Chondrocyte (in vitro differentiated cells): Measurements from ENCODE around the gene CCDC88A. TPM values are rescaled to one million over a fixed set of nuclear protein-coding genes. Genes with fewer than 3 reads are reported as not detected.

Experiments
- DNase-seq: peaks from one replicate; pipeline ENCODE4 v3.0.0; 2021; ENCODE audit warnings: mixed read lengths, low spot score
- H3K27ac Mint-ChIP-seq: one replicate; pipeline ENCODE4 v1.8.0; 2021; ENCODE audit warnings: mild to moderate bottlenecking, moderate library complexity, mixed read lengths; ENCODE audit not compliant: unreplicated experiment
- H3K27me3 Mint-ChIP-seq: 2 replicates; pipeline ENCODE4 v1.8.0; 2021; ENCODE audit warnings: low read depth, mixed read lengths
- H3K36me3 Mint-ChIP-seq: 2 replicates; pipeline ENCODE4 v1.8.0; 2021; ENCODE audit warnings: low read depth, mixed read lengths
- H3K4me1 Mint-ChIP-seq: 2 replicates; pipeline ENCODE4 v1.8.0; 2021; ENCODE audit warnings: low read depth, mild to moderate bottlenecking, mixed read lengths
- H3K4me3 Mint-ChIP-seq: one replicate; pipeline ENCODE4 v1.8.0; 2021; ENCODE audit warnings: mild to moderate bottlenecking, moderate library complexity, mixed read lengths; ENCODE audit not compliant: unreplicated experiment
- H3K9me3 Mint-ChIP-seq: 2 replicates; pipeline ENCODE4 v1.8.0; 2021; ENCODE audit warnings: low read depth, mixed read lengths
- total RNA-seq: library from RNA; stranded (reverse); gene quantifications from 3 replicates; pipeline ENCODE4 v1.2.1, GENCODE V29; 2021
- TF ChIP-seq, protein P1 (sequence below): fragments of 200-600 bp; sonication (generic); IDR thresholded peaks from 2 replicates; pipeline ENCODE4 v1.5.0; 2021; ENCODE audit warnings: antibody characterized with exemption, mild to moderate bottlenecking, moderate library complexity

Gene CCDC88A
- total RNA-seq, 1 donor from 2014 or later = 52.1 TPM

DNA sequence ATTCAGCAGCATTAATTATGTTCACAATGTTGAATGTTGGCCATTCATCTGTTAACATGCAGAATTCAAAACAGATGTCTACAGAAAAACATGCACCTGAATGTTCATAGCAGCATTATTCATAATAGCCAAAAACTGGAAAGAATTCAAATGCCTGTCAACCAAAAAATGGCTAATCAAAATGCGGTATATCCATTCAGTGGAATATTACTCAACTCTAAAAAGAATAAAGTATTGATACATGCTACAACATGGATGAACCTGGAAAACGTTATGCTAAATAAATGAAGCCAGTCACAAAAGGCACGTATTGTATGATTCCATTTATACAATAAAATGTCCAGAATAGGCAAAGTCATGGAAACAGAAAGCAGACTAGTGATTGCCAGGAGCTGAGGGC lies 68.0 kb downstream of the CCDC88A start:
- Mint-ChIP-seq H3K36me3 (peaks cover 14% of the 10 kb centered on the region), H3K27ac (no peak overlapping the region), H3K9me3 (peaks cover 3% of the 10 kb centered on the region), H3K4me3 (no peak overlapping the region), H3K4me1 (no peaks in the 10 kb centered on the region), H3K27me3 (no peaks in the 10 kb centered on the region)
- DNase-seq = no peak
- TF ChIP-seq, protein P1, sequence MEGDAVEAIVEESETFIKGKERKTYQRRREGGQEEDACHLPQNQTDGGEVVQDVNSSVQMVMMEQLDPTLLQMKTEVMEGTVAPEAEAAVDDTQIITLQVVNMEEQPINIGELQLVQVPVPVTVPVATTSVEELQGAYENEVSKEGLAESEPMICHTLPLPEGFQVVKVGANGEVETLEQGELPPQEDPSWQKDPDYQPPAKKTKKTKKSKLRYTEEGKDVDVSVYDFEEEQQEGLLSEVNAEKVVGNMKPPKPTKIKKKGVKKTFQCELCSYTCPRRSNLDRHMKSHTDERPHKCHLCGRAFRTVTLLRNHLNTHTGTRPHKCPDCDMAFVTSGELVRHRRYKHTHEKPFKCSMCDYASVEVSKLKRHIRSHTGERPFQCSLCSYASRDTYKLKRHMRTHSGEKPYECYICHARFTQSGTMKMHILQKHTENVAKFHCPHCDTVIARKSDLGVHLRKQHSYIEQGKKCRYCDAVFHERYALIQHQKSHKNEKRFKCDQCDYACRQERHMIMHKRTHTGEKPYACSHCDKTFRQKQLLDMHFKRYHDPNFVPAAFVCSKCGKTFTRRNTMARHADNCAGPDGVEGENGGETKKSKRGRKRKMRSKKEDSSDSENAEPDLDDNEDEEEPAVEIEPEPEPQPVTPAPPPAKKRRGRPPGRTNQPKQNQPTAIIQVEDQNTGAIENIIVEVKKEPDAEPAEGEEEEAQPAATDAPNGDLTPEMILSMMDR = no peak

DNA sequence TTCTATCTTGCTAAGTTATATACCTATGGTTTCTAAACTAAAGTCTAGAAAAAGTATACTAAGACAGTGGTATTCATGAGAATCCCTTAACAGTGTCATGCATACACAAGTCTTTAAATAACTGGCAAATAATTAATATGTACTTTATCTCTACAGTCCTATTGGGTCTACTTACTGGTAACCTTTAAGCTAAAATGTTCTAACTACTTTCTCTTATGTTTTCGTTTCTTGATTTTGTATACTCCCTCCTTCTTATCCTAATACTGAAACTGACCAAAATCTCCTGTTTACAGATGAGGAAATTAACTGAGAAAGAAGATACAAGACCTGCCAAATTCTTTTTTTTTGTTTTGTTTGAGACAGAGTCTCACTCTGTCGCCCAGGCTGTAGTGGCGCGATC lies 74.6 kb downstream of the CCDC88A start:
- peaks cover 2% of the 10 kb centered on the region for H3K4me1 Mint-ChIP-seq
- TF ChIP-seq, protein P1 = no peak
- H3K36me3 Mint-ChIP-seq = peaks cover 11% of the 10 kb centered on the region
- DNase-seq = no peak
- no peak overlapping the region for H3K27ac Mint-ChIP-seq
- H3K27me3 Mint-ChIP-seq = no peaks in the 10 kb centered on the region
- H3K4me3 Mint-ChIP-seq = no peak overlapping the region
- H3K9me3 Mint-ChIP-seq = no peaks in the 10 kb centered on the region

DNA sequence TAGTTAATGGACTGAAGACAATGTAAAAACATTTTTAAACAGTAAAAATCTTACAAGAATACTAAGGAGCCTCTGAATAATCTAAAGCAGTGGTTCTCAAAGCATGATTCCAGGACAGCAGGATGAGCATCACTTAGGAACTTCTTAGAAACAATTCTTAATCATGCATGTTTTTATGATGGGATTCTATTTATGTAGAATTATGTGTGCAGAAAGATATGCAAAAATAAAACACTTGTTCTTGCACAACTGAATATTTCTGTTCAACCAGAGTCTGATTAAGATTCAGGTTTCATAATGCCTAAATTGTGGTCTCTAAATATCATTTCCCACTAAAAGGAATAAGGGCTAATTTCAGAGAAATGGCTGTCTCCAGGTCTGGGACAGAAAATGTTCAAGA lies 81.4 kb downstream of the CCDC88A start:
- TF ChIP-seq, protein P1 = no peak
- H3K36me3 Mint-ChIP-seq = peaks cover 12% of the 10 kb centered on the region
- H3K4me3 Mint-ChIP-seq = no peak overlapping the region
- DNase-seq = no peak
- H3K4me1 Mint-ChIP-seq = peaks cover 10% of the 10 kb centered on the region
- no peaks in the 10 kb centered on the region for H3K27me3 Mint-ChIP-seq
- H3K27ac Mint-ChIP-seq = no peak overlapping the region
- H3K9me3 Mint-ChIP-seq = no peaks in the 10 kb centered on the region

DNA sequence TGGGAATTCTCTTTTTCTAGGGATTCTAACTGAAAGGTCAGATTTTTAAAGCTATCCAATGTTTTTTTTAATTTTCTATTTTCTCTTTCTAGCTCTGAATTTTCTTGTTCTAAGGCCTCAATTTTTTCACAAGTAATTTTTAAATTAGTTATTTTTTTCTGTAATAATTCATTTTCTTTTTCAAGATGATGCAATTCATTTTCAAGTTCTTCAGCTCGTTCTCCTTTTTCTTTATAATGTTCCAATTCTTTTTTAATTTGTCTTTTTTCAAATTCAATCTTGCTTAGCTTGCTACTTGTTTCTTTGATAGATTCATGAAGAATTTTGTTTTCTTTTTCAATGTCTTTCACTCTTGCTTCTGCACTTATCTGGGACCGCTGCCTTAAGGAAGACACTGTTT lies 84.9 kb downstream of the CCDC88A start:
- peaks cover 16% of the 10 kb centered on the region for H3K36me3 Mint-ChIP-seq
- DNase-seq = no peak

DNA sequence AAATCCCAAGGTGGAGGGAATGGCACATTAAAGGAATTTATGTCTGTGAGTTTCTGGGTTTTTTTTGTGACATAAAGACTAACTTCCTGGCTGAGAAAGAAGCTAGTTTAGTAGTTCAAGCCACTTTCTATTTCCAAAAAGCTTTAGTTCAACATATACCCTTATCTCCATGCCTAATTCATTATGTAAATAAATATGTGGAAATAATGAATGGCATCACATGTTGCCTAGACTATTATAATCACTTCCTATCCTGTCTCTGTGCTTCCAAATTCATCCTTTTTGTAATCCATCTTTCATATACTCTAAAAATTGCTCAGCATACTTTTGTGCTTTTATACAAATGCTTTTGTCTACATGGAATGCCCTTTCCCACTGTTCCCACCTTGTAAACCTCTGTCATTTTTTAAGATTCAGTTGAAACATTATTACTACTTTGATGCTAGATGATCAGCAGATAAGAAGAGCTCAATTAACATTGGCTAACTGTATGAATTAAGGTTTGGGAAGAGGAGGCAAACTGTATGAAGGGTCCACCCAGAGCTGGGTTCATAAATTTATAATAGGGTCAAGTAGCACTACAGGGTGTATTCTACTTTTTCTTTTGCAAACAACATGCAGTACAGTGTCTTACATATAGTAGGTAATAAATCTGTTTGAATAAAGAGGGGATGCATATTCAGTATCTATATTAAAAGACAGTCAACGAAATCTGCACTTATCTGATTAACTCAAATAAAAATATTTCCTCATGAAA lies 88.9 kb downstream of the CCDC88A start:
- Mint-ChIP-seq H3K9me3 (peaks cover 5% of the 10 kb centered on the region), H3K27me3 (no peaks in the 10 kb centered on the region), H3K4me1 (peaks cover 7% of the 10 kb centered on the region), H3K27ac (no peak overlapping the region), H3K4me3 (no peak overlapping the region), H3K36me3 (peaks cover 34% of the 10 kb centered on the region)
- no peak for DNase-seq
- TF ChIP-seq, protein P1 = no peak

More for the DNA sequence above, 84.9 kb downstream of the CCDC88A start:
- Mint-ChIP-seq H3K27me3 (no peaks in the 10 kb centered on the region), H3K27ac (peak overlapping the region; percentile 20), H3K4me1 (peaks cover 7% of the 10 kb centered on the region), H3K9me3 (no peaks in the 10 kb centered on the region), H3K4me3 (no peak overlapping the region)
- TF ChIP-seq, protein P1 = no peak
